IPS DF 4.7 (cell line): ENCODE data around the gene ELOB.

Experiments
- DNase-seq: peaks from one replicate; pipeline ENCODE4 v3.0.0-alpha.2; 2013; ENCODE audit warnings: low spot score; ENCODE audit errors: extremely low read depth

ELOB gene

GRCh38 chr16:2777231-2777902, at the start of gene ELOB:
Gene ELOB, minus strand, starts transcription at chr16:2777280. Its CDS starts 41 bp downstream, at chr16:2777239.
- no peak for DNase-seq

DNA sequence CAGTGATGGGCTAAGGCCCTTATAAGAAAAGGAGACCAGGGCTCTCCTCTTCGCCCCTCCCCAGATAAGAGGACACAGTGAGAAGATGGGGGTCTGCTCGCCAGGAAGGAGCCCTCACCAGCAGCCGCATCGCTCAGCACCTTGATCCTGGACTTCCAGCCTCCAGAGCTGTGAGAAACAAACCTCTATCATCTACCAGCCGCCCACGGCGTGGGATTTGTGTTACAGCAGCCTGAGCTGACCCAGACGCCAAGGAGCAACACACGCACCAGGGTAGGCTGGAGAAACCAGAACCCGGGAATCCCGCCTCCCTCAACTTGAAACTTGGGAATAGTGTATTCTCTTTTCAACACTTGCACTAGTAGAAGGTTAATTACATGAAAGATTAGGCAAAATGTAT, 48.8 kb upstream of the ELOB start:
- no peak for DNase-seq

- no peak for DNase-seq
These were observed 48.1 kb upstream of the ELOB start for GRCh38 chr16:2825049-2825742.

- no peak for DNase-seq
These were observed 47.5 kb upstream of the ELOB start for GRCh38 chr16:2824626-2825025.

GRCh38 chr16:2822496-2822895, 45.4 kb upstream of the ELOB start:
- DNase-seq, result no peak

DNA sequence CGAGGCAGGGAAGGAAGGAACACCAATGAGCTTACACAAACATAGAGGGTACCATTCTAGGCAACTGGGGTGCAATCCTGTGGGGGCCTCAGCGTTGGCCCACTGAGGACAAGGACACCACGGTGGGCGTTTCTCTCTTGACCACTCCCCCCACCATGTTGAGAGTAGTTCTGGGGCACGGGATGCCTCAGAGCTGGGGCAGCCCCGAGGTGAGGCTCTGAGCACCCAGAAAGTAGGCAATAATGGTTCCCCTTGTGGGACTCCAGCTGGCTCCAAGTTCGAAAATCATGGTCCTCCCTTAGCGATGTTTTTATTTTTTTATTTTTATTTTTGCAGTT, 45.0 kb upstream of the ELOB start:
- no peak for DNase-seq

GRCh38 chr16:2821487-2822157, 44.5 kb upstream of the ELOB start:
- no peak for DNase-seq

DNA sequence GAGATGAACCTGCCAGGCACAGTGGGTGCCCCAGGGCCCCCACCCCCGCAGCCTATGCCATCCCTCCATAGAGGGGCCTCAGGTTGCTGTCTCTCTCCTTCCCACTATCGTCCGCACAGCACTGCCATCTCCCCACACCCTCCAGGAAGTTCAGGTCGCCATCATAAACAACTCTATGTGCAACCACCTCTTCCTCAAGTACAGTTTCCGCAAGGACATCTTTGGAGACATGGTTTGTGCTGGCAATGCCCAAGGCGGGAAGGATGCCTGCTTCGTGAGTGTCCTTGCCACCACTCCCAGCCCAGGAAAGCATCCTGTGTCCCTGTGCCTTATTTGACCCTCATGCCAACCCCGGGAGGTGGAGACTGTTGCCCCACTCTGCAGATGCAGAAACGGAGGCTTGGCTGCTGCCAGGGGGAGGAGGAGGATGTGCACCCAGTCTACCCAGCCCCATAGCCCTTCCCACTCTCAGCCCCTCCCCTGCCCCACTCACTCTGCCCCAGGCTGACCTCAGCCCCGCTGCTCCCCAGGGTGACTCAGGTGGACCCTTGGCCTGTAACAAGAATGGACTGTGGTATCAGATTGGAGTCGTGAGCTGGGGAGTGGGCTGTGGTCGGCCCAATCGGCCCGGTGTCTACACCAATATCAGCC, 43.9 kb upstream of the ELOB start:
- no peak for DNase-seq

- DNase-seq, result no peak
These were observed 43.1 kb upstream of the ELOB start for GRCh38 chr16:2819939-2820835.

GRCh38 chr16:2819179-2819938, 42.3 kb upstream of the ELOB start:
- DNase-seq, result no peak

DNA sequence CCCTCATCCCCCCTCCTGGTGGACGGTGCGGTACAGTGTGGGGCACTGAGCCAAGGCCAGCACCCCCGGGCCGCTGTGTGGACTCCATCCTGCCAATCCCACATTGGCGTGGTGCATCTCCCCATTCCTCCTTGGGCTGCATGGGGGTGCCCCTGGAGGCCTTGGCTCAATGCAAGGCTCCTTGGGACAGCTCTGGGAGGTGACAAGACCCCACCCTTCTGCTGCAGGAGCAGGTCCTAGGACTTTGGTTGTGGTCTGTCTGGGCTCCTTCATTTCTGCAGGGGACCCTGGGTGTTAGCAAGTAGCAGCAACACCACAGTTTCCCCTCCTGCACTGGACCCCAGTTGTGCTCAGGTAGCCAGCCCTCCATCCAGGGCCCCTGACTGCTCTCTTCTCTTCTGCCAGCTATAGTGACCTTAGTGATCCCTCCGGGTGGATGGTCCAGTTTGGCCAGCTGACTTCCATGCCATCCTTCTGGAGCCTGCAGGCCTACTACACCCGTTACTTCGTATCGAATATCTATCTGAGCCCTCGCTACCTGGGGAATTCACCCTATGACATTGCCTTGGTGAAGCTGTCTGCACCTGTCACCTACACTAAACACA, 41.3 kb upstream of the ELOB start:
- DNase-seq, result no peak

DNA sequence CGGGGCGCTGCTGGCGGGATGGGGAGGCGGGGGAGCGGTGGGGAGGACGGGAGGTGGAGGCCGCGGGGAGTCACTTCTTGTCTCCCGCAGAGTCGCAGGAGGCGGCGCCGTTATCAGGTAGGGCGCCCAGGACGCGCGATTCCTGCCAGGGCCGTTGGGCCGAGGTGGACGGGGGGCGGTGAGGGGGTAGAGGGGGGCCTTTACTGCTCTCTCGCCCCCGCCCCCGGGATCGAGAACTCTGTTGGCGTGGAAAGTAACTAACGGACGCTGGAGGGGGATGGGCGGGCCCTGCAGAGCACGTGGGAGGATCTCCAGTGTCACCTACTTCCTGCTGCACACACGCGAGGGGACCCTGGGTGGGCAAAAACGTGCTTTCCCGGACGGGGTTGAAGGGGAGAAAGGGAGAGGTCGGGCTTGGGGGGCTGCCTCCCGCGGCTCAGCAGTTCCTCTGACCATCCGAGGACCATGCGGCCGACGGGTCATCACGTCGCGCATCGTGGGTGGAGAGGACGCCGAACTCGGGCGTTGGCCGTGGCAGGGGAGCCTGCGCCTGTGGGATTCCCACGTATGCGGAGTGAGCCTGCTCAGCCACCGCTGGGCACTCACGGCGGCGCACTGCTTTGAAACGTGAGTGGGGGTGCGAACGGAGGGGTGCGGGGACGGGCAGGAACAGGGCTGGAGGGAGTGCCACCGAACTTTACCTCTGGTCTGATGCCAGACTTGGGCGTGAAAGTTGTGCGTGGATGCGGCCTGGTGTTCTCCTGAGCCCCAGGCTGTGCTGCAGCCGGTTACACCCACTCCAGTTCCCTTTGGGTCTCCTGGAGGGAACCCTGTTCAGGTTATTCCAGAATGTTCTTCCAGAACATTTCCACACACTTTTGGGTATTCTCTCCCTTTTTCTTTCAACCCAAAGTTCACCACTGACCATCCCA, 40.5 kb upstream of the ELOB start:
- DNase-seq, result no peak

GRCh38 chr16:2816751-2817339, 39.8 kb upstream of the ELOB start, which contains the start of gene PRSS21:
Gene PRSS21, plus strand, starts transcription at chr16:2817237. Its CDS starts 32 bp downstream, at chr16:2817269.
- no peak for DNase-seq

- DNase-seq, result no peak
These were observed 38.3 kb upstream of the ELOB start for GRCh38 chr16:2815299-2815771.

- no peak for DNase-seq
These were observed 37.6 kb upstream of the ELOB start for GRCh38 chr16:2814551-2815298.

GRCh38 chr16:2813771-2814221, 36.7 kb upstream of the ELOB start:
- no peak for DNase-seq

- DNase-seq, result no peak
These were observed 34.8 kb upstream of the ELOB start for GRCh38 chr16:2811703-2812471.
